NCI-H748 (cell line): ENCODE data around the gene ZNF324.

Experiments used
- DNase-seq: peaks from one replicate; lab custom pipeline; 2025; ENCODE audit not compliant: unreplicated experiment; lab: John Stamatoyannopoulos, UW

ZNF324 gene

GRCh38 chr19:58520257-58520599, 53.3 kb downstream of the ZNF324 start:
- DNase-seq: no peak

- no peak for DNase-seq
These were observed 54.8 kb downstream of the ZNF324 start for GRCh38 chr19:58521651-58522050.

GRCh38 chr19:58522709-58523108, 55.8 kb downstream of the ZNF324 start:
- DNase-seq: no peak
